HG03097 (cell line): Measurements from ENCODE around the gene TMSB10.
"Not testable (repeated sequence)": the region's sequence is repeated elsewhere in the genome, so short reads cannot be mapped to it uniquely, and the experiment has no call there.

Experiments
- ATAC-seq: cut with Tn5 transposase; IDR thresholded peaks from one replicate; pipeline ENCODE4 v1.9.1; 2021; ENCODE audit not compliant: unreplicated experiment, low FRiP score

TMSB10 gene

DNA sequence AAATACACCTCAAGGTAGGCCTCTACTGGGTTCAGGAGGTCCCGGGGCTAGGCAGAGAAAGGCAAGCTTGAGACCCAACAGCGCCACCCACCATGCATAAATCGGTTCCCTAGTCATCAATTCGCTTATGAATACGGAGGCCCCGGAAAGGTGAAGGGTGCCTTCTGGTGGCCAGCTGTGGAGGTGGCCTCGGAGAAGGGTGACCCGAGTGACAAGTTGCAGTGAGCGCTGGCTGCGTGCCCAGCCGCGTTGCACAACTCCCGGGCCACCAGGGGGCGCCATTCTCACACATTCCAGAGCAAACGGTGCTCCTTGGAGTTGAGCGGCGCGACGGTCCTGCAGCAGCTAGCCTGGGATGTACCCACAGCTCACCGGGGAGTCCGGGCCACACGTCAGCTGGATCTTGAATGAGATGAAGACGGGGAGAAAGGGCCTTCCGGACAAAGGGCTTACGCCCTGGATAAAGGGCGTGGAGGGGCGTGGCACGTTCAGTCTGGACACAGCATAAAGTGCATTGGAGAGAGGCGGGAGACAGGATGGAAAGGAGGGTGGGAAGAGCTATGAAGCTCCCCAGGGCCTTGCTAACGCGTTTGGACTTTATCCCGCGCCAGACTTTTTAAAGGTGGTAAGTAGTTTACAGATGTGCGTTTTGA is 20.4 kb downstream of the TMSB10 start:
- ATAC-seq: peak; percentile 83

DNA sequence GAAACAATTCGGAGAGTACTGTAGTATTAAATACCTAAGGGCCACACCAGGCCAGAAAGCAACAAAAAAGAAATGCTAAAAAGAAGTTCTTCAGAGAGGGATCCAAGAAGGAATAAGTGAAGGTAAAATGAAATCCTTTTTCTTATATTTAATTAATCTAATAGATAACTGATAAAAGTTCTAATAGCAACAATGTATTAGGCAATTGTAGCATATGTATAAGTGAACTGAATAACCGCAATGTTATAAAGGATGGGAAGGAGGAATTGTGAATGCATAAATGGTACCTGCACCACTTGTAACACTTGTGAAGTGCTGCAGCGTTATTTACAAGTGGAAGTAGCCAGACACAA is 21.8 kb downstream of the TMSB10 start:
- no peak for ATAC-seq

DNA sequence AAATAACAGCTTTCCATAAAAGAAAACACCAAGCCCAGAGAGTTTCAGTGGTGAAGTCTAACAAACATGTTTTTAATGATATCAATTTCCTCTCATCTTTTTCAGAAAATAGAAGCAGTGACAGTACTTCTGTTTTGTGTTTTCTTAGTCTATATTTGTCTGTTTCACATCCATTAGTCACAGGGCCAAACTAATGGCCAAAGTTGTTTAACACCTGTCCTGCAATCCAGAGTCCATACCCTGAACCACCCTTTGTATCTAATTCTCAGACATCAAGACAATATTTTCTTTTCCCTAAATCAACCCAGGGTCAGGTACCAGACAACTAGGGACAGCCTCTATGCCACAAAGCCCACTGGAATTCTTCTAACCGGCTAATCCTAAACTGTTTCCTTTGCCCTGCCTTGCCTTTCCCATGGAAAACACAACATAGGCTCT is 25.9 kb downstream of the TMSB10 start:
- peak; percentile 31 for ATAC-seq

DNA sequence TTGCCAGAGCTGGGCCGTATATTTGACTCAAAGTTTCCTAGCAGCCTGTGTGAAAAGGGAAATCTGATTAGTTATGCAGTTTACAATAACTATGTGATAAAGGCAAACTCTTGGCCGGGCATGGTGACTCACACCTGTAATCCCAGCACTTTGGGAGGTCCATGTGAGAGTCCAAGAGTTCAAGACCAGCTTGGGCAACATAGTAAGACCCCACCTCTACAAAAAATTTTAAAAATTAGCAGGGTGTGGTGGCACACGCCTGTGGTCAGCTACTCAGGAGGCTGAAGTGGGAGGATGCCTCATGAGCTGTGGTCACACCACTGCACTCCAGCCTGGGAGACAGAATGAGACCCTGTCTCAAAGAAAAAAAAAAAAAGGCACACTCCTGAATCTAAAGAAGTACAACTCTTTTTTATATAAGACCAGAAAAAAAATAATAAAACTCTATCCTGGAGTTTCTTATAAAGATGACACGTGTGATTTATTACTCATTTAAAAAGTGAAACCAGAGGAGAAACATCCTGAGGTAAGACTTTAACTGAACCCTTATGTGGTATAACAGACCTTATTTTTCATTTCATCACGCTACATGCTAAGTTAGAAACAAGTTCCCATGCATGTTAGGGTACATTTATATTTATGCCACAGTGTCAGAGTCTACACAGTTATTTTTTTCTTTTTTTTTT is 32.9 kb downstream of the TMSB10 start:
- peak; percentile 30 for ATAC-seq

DNA sequence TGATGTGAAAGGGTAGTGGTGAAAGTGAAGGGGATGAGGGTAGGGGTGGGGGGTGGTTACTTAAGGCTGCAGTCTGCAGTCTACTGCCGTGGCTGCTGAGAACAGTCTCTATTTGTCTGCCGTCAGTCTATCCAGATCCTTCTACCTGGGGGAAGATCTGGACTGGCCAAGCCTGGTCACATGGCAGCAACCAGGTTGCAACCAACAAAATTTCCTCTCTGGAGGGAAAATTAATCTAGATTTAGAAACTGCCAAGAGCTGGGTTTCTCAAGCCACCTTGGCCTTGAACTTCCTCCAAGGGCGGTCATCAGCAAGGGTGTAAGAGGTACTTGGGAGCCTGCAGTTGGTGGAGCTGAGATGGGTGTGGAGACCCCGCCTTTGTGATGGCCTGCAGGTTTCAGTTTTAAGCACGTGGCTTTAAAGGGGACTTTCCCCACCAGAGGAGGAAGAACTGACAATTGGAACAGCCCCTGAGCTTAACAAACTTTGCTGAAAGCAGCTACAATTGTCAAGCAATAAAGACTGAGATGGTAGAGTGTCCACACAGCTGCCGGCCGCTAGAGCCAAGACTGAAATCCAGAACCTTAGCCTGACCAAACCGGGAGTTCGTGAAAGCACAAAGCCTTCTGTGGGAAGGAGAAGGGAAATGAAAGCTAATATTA is 34.1 kb downstream of the TMSB10 start:
- ATAC-seq: peak; percentile 73

DNA sequence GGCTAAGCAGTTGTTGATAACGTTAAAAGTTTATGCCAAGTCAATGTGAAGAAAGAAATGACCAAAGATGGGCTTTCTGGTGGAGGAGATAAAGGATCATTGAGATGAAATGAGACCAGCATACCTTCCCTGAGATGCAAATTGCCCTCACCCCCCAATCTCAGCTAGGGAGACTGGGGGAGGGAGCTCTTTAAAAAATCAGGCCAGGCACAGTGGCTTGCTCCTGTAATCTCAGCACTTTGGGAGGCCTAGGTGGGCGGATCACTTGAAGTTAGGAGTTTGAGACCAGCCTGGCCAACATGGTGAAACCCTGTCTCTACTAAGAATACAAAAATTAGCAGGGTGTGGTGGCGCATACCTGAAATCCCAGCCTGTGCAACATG is 34.6 kb downstream of the TMSB10 start:
- peak; percentile 4 for ATAC-seq

DNA sequence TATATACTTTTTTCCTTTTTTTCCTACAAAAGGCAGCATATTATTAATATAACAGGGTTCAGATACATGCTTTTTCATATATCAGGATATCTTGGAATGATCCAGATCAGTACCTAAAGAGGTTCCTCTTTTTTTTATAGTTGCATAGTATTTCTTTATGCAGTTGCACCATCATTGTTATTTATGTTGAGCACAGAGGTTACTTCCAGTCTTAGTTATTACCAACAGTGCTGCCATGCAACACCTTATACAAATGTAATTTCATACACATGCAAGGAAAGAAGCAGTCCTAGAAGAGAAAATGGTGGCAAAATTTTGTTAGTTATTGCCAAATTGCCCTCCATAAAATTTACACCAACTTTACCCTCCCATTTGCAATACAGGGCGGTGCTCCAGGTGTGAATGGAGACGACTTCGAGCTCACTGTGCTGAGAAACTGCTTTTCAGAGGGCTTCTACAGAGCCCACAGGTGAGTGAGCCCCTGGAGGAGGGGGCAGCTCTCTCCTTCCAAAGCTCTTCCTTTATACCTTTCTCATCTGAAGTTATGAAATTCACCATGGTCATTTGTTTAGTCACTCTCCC is 35.5 kb downstream of the TMSB10 start:
- no peak for ATAC-seq

DNA sequence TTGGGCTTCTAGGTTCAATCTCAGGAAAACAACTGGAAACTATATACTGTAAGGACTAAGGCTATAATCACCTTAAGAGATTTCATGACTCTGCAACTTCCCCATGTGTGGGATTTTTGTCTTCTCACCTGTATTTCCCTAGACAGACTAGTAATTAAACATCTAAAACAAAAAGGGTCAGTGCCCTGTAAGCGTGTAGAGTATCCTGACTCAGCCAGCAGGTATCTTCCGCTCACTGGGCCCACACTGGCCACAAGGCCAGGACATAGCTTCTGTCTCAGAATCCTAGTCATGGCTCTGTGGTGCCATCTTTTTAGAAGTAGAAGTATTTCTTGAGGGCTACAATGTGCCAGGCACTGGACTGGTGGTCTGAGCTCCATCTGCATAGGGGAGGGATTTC is 36.7 kb downstream of the TMSB10 start:
- ATAC-seq: no peak

DNA sequence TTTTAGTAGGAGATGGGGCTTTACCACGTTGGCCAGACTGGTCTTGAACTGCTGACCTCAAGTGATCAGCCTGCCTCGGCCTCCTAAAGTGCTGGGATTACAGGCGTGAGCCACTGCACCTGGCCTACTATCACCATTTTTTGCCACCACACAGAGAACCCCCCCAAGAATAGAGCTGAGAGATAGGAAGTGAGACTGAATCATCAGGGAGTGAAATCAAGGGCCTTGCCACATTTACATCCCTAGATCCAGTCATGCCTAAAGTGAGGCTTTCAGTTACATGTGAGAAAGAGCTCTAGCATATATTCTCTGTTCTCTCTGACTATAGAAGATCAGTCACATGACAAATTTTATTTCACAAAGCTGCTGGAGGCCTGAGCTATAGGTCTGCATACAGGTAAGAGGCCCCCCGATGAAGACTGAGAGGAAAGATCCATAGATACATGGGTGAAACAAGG is 37.5 kb downstream of the TMSB10 start:
- ATAC-seq: peak; percentile 33

DNA sequence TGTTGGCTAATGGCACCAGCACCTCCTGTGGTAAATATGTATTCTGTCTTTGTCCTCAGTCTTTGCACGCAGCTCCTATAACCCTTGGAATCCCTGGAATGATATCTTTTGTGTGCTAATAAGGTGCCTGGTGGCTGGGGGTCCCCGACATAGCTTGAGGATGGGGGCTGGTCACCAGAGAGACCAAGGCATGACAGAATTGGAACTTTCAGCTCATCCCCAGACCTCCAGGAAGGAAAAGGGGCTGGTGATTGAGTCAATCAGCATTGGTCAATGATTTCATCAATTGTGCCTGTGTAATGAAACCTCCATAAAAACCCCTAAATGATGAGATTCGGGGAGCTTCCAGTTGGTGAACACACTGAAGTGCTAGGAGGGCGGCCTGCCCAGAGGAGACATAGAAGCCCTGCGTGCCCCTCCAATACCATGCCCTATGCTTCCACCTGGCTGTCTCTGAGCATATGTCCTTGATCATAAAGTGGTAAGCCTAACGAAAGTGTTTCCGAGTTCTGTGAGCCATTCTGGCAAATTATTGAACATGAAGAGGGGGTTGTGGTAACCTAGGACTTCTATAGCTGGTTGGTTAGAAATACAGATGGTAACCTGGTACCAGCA is 38.9 kb downstream of the TMSB10 start:
- no peak for ATAC-seq

DNA sequence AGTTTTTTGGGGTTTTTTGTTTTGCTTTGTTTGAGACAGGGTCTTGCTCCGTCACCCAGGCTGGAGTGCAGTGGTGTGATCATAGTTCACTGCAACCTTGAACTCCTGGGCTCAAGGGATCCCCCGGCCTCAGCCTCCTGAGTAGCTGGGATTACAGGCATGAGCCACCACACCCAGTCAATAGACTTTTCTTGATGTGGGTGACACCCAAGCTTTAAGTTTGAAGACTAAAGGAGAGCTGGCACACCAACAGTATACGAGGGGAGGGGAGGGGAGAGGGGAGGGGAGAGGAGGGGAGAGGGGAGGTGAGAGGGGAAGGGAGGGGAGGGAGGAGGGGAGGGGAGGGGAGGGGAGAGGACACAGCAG is 40.4 kb downstream of the TMSB10 start:
- not testable (repeated sequence) for ATAC-seq

DNA sequence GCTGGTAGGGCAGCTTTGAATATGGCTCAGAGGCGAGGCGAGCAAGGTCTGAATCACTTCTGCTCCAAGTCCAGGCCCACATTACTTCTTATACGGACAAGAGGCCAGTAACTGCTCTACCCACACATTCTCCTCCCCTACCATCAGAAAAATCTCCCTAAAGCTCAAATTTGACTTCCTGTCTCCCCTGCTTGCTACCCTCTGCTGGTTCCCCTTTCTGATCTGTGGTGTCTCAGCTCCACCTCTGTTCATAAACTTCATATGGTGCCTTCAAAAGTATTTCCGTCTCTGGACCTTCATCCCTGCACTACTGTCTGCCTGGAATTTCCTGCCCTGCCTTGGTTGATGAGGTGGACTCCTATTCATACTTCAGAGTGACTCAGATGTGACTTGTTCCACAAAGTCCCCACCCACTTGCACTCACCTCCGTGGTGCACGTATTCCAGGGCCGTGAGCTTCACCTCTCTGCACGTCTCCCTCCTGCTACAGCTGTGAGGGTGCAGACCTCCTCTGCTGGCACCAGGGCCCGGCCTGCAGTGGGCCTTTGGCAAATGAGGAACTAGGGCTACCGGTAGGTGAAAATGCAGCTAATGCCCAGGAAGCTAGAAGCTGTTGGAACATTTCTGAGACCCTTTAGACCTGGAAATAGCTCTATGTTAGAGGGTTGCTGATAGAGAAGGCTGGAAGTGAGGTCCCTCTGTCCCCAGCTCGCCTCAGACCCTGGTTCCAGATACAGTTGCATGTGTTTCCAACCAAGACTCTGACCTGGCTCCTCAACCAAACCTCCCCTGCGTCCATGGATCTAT is 41.0 kb downstream of the TMSB10 start:
- peak; percentile 50 for ATAC-seq

DNA sequence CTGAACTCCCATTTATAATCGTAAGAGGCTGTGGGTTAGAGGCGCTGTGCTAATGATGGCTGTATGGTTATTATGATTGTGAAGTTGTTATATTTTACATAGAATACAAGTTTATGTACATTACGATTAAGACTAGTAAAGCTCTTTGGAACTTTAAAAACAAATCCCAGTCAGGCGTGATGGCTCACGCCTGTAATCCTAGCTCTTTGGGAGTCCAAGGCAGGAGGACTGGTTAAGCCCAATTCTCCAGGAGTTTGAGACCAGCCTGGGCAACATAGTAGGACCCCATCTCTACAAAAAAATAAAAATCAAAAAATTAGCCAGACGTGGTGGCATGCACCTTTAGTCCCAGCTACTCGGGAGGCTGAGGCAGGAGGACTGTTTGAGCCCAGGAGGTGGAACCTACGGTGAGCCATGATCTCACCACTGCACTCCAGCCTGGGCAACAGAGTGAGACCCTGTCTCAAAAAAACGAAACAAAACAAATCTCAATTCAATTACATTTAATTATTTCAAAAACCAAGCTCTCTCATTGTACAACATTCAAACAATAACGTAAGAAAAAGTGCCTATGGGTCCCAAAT is 41.6 kb downstream of the TMSB10 start:
- ATAC-seq: no peak

DNA sequence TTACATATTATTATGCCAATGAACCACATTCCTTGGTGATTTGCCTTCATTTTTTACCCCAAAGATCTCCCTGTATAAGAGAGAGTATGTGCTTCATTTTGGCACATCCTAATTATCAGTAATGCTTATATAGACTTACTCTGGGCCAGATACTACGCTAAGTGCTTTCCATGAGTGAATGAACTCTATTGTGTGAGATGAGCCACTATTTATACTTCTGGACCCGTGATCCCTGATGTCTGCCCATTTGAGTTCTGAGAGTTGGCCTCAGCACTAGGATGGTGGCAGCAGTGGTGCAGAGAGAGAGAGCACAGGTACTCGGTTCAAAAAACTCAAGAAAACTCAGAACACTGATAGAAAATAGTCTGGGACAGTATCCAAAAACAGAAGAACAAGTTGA is 48.1 kb downstream of the TMSB10 start:
- ATAC-seq: no peak

DNA sequence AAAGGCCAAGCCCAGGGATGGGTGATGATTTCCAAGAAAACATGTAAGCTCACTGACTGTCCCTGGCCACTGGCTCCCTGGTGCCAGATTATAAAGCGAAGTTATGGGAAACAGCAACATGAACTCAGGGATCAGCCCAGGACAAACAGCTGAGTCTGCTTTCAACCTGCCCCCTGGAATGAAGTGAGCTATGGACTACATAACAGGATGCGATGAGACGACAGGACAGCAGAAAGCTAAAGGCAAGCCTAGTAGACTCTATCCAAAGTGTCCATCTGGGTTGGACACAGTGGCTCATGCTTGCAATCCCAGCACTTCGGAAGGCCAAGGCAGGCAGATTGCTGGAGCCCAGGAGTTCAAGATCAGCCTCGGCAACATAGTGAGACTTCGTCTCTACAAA is 48.9 kb downstream of the TMSB10 start:
- ATAC-seq: no peak
